Hepatic stellate cell (primary cell): ENCODE measurements around the gene PGM5.
"Not testable (repeated sequence)": the region's sequence is repeated elsewhere in the genome, so short reads cannot be mapped to it uniquely, and the experiment has no call there.

Source experiments
- DNase-seq: peaks from one replicate; pipeline ENCODE4 v3.0.0; 2011; ENCODE audit warnings: low spot score

The PGM5 gene

GRCh38 chr9:68377723-68378122, 21.3 kb downstream of the PGM5 start:
- not testable (repeated sequence) for DNase-seq

- not testable (repeated sequence) for DNase-seq
These were observed 27.5 kb downstream of the PGM5 start for GRCh38 chr9:68383894-68384293.

- not testable (repeated sequence) for DNase-seq
These were observed 33.1 kb downstream of the PGM5 start for GRCh38 chr9:68389558-68389957.

GRCh38 chr9:68390737-68391136, 34.3 kb downstream of the PGM5 start:
- DNase-seq: not testable (repeated sequence)

GRCh38 chr9:68396411-68397094, 40.1 kb downstream of the PGM5 start:
- not testable (repeated sequence) for DNase-seq

- not testable (repeated sequence) for DNase-seq
These were observed 40.6 kb downstream of the PGM5 start for GRCh38 chr9:68397095-68397423.

GRCh38 chr9:68397796-68398195, 41.4 kb downstream of the PGM5 start:
- DNase-seq: not testable (repeated sequence)

- not testable (repeated sequence) for DNase-seq
These were observed 41.9 kb downstream of the PGM5 start for GRCh38 chr9:68398324-68398723.

GRCh38 chr9:68404421-68405185, 48.2 kb downstream of the PGM5 start:
- not testable (repeated sequence) for DNase-seq

GRCh38 chr9:68411865-68412264, 55.5 kb downstream of the PGM5 start:
- not testable (repeated sequence) for DNase-seq

- DNase-seq: not testable (repeated sequence)
These were observed 56.3 kb downstream of the PGM5 start for GRCh38 chr9:68412754-68413153.

- not testable (repeated sequence) for DNase-seq
These were observed 58.7 kb downstream of the PGM5 start for GRCh38 chr9:68415065-68415464.

GRCh38 chr9:68416936-68417564, 60.6 kb downstream of the PGM5 start:
- DNase-seq: no peak

GRCh38 chr9:68417762-68418161, 61.4 kb downstream of the PGM5 start:
- DNase-seq: no peak

GRCh38 chr9:68418259-68418845, 61.9 kb downstream of the PGM5 start:
- DNase-seq: no peak

GRCh38 chr9:68419901-68420300, 63.5 kb downstream of the PGM5 start:
- no peak for DNase-seq

- no peak for DNase-seq
These were observed 70.3 kb downstream of the PGM5 start for GRCh38 chr9:68426755-68427154.

GRCh38 chr9:68427216-68427977, 71.0 kb downstream of the PGM5 start:
- no peak for DNase-seq

GRCh38 chr9:68428481-68428880, 72.1 kb downstream of the PGM5 start:
- DNase-seq: no peak

GRCh38 chr9:68429631-68430030, 73.2 kb downstream of the PGM5 start:
- no peak for DNase-seq

- no peak for DNase-seq
These were observed 74.9 kb downstream of the PGM5 start for GRCh38 chr9:68431307-68431706.

- DNase-seq: no peak
These were observed 77.2 kb downstream of the PGM5 start for GRCh38 chr9:68433531-68434110.
